Activated CD8-positive, alpha-beta memory T cell treated with anti-CD3 and anti-CD28 coated beads, Interleukin-2, amount 50 U/mL, for 24 hours (primary cell): ENCODE results near the gene GDA.

Experiments
- DNase-seq: peaks from one replicate; pipeline ENCODE4 v3.0.0-alpha.2; 2020; ENCODE audit errors: extremely low read depth

GDA gene

GRCh38 chr9:72149231-72149975, at the start of gene GDA:
Gene GDA, plus strand, starts transcription at chr9:72149440. Its CDS starts 120 bp downstream, at chr9:72149560.
- no peak for DNase-seq

- DNase-seq = no peak
Measured at GRCh38 chr9:72102520-72102919, 46.7 kb upstream of the GDA start.

GRCh38 chr9:72113056-72113455, 36.2 kb upstream of the GDA start:
- DNase-seq = no peak

GRCh38 chr9:72119853-72120252, 29.4 kb upstream of the GDA start:
- DNase-seq = no peak

GRCh38 chr9:72124947-72125346, 24.3 kb upstream of the GDA start:
- no peak for DNase-seq

GRCh38 chr9:72127753-72128152, 21.5 kb upstream of the GDA start:
- DNase-seq = no peak

- no peak for DNase-seq
Measured at GRCh38 chr9:72128526-72128925, 20.7 kb upstream of the GDA start.

- no peak for DNase-seq
Measured at GRCh38 chr9:72129271-72130156, 19.7 kb upstream of the GDA start.

GRCh38 chr9:72130321-72130720, 18.9 kb upstream of the GDA start:
- DNase-seq = no peak

- no peak for DNase-seq
Measured at GRCh38 chr9:72131206-72131605, 18.0 kb upstream of the GDA start.

GRCh38 chr9:72132052-72132451, 17.2 kb upstream of the GDA start:
- no peak for DNase-seq

GRCh38 chr9:72133365-72134035, 15.7 kb upstream of the GDA start:
- no peak for DNase-seq

GRCh38 chr9:72134801-72135200, 14.4 kb upstream of the GDA start:
- DNase-seq = no peak

- no peak for DNase-seq
Measured at GRCh38 chr9:72137697-72138365, 11.4 kb upstream of the GDA start.

GRCh38 chr9:72139226-72139625, 10.0 kb upstream of the GDA start:
- no peak for DNase-seq

GRCh38 chr9:72140586-72140985, 8.7 kb upstream of the GDA start:
- DNase-seq = no peak

GRCh38 chr9:72141484-72141883, 7.8 kb upstream of the GDA start:
- no peak for DNase-seq

GRCh38 chr9:72144756-72145492, 4.3 kb upstream of the GDA start:
- no peak for DNase-seq

GRCh38 chr9:72145733-72146505, 3.3 kb upstream of the GDA start:
- no peak for DNase-seq

- no peak for DNase-seq
Measured at GRCh38 chr9:72147676-72148075, 1.6 kb upstream of the GDA start.
